C1 segment of cervical spinal cord (tissue), 14 donors: ENCODE results near the gene RAF1.
A peak's percentile ranks its signal among the peaks of the same experiment; 100 is the strongest.
"Not testable (repeated sequence)": the region's sequence is repeated elsewhere in the genome, so short reads cannot be mapped to it uniquely, and the experiment has no call there.

Source experiments
- DNase-seq, 14 donors: peaks; one replicate each; lab custom pipeline; 2025; lab: John Stamatoyannopoulos, UW

Gene RAF1

GRCh38 chr3:12663936-12664908 is at the start of gene RAF1:
Gene RAF1 (minus strand): TSS chr3:12664117. CDS start chr3:12618721, 45,396 bp downstream.
- DNase-seq = peak; percentile 68 to 99 (median 96)

DNA sequence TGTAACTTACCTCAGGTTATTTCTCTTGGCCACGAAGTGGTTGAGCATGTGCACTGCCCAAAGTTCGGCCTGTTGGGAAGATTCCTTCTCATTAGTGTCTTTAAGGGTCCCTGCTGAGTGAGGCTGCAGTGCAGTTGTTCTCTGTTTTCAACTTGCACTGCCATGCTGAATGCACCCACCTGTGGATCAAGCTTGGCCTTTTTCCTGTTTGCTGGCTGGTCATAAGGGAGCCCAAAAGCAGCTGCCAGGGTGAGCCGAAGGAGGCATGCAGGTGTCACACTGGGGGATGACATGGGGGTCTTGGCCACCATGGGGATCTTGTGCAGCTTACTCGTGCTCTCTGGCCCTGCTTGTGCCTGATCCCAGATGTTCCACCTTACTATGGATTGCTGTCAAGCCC is 46.1 kb upstream of the RAF1 start:
- no peak for DNase-seq

- DNase-seq = no peak
Measured at GRCh38 chr3:12709334-12709733, 45.4 kb upstream of the RAF1 start.

DNA sequence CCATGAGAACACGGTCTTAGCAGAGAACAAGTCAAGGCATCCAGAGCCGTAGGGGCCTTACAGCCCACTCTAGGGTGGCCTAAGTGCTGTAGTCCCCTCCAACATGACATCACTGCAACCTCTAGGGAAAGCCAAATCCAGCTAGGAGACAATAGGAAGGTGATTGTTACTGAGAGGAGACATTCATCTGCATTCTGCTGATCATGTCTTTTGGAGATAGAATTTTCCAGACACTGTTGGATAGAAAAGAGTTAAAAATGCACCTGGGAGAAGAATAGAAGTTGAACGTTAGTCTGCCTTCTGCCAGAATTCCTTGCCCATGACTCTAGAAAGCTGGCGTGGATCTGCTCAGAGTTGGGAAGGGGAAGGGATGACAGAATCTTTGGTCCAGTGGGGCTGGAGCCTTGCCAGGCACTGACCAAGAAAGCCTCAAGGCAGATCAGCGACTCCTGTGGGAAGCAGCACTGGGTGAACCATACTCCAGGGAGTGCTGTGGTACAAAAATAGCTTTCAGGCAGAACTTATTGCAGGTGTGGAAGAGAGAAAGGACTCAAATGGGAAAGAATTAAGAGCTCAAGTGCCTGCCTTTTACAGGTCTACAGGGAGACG is 44.8 kb upstream of the RAF1 start:
- peak in 1 of 14 donors; percentile 9 for DNase-seq

GRCh38 chr3:12707449-12707848 is 43.5 kb upstream of the RAF1 start:
- no peak for DNase-seq

- no peak for DNase-seq
Measured at GRCh38 chr3:12706504-12707253, 42.8 kb upstream of the RAF1 start.

GRCh38 chr3:12705981-12706380 is 42.1 kb upstream of the RAF1 start:
- DNase-seq = no peak

GRCh38 chr3:12705374-12705926 is 41.5 kb upstream of the RAF1 start:
- no peak for DNase-seq

DNA sequence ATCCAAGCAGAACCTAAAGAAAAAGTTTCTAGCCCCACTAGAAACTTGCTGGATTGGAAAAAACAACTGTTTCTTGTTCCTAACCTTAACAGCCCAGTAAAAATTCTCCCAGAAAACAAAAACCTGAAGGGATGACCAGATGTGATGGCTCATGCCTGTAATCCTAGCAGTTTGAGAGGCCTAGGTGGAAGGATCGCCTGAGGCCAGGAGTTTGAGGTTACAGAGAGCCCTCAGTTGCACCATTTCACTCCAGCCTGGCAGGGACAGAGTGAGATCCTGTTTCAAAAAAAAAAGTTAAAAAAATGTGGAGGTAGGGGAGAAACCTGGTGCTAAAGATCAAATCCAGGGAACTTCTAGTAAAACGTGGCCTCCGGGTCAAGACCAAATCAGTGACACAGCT is 38.6 kb upstream of the RAF1 start:
- no peak for DNase-seq

DNA sequence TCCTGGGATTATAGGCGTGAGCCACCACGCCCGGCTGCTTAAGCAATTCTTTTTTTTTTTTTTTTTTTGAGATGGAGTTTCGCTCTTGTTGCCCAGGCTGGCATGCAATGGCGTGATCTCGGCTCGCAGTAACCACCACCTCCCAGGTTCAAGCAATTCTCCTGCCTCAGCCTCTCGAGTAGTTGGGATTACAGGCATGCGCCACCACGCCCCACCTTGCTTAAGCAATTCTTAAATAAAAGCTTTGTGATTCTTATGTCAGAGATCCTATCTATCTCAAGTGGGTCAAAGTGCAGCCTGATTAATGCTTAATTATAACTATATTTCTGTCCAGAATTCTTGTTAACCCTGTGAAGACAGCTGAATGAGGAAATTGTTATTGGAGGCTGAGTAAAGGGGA is 37.7 kb upstream of the RAF1 start:
- DNase-seq = not testable (repeated sequence)

- DNase-seq = no peak
Measured at GRCh38 chr3:12700800-12701199, 36.9 kb upstream of the RAF1 start.

DNA sequence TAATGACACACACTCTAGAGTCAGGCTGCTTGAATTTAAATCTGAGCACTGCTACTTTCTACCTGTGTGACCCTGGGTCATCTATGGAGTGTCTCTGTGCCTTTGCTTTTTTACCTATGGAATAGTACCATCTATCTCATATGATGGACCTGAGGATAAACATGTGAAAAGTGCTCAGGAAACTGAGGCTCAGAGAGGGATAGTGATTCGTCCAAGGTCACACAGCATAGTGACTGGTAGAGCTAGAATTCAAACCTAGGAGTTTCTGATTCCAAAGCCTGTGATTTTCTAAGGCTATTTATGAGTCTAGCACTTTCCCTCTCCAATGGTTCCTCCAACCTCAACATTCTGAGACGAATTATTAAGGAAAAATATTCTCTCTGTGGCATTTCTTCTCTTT is 32.0 kb upstream of the RAF1 start:
- no peak for DNase-seq

DNA sequence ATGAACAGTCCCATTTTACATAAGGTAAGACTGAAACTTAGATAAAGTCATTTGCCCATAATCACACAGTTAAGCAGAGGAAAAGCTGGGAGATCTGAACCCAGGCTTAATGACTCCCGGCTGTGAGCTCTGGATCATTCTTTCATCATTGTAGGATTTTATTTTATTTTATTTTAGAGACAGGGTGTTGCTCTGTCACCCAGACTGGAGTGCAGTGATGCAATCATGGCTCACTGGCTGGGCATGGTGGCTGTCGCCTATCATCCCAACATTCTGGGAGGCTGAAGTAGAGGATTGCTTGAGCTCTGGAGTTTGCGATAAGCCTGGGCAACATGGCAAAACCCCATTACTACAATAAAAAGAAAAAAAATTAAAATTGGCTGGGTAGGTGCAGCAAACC is 31.2 kb upstream of the RAF1 start:
- no peak for DNase-seq

- DNase-seq = no peak
Measured at GRCh38 chr3:12692444-12692843, 28.5 kb upstream of the RAF1 start.

- no peak for DNase-seq
Measured at GRCh38 chr3:12689997-12690711, 26.2 kb upstream of the RAF1 start.

DNA sequence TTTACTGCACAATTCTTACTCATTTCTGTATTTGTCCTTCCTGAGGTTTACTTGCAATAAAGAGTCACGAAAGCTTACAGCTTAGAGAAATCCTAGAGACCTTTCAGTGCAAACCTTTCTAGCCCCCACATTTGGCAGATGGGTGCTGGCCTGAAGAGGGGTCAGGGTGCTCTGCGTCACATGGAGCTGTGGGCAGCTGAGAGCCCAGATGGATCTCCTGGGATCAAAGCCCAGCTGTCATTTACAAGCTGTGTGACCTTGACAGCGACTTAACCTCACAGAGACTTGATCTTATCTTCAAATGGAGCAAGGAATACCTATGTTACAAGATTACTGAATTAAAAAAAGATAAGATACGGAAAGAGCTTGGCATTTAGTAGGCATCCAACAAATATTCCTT is 24.0 kb upstream of the RAF1 start:
- DNase-seq = no peak

- DNase-seq = no peak
Measured at GRCh38 chr3:12686096-12686495, 22.2 kb upstream of the RAF1 start.

DNA sequence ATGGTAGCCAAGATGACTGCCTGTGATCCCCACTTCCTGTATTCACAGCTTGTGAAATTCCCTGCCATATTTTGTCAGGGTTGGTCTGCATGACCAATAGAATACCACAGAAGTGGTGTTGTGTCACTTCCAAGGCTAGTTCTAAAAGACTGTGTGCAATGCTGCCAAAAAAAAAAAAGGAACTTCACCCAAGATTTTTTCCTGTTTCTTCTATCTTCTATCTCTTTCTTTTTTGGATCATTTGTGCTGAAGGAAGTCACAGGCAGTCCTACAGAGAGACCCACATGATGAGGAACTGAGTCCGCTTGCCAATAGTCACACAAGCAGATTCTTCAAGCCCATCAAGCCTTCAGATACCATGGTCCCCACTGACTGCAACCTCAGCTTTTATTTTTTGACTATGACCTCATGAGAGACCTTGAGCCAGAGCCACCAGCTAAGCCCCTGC is 18.1 kb upstream of the RAF1 start:
- peak in 1 of 14 donors; percentile 14 for DNase-seq

- no peak for DNase-seq
Measured at GRCh38 chr3:12681089-12681942, 17.4 kb upstream of the RAF1 start.

DNA sequence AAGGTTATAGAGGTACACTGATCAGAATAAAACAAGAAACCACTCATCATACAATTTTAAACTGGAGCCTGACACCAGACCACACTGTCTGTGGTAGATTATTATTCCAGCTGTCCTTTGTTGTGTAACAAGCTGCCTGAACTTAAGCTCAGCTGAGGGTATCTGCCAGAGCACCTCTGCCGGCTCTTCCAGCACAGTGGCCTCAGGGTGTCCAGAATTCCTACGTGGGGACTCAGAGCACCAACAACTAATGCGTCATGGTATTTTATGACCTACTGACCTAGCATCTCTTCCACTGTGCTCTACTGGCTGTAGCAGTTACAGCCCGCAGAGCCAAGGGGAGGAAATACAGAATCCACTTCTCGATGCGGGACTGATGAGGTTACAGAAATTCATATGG is 15.6 kb upstream of the RAF1 start:
- no peak for DNase-seq
